ENCODE results near the gene RTN4IP1.

The RTN4IP1 gene, protein sequence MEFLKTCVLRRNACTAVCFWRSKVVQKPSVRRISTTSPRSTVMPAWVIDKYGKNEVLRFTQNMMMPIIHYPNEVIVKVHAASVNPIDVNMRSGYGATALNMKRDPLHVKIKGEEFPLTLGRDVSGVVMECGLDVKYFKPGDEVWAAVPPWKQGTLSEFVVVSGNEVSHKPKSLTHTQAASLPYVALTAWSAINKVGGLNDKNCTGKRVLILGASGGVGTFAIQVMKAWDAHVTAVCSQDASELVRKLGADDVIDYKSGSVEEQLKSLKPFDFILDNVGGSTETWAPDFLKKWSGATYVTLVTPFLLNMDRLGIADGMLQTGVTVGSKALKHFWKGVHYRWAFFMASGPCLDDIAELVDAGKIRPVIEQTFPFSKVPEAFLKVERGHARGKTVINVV

DNA sequence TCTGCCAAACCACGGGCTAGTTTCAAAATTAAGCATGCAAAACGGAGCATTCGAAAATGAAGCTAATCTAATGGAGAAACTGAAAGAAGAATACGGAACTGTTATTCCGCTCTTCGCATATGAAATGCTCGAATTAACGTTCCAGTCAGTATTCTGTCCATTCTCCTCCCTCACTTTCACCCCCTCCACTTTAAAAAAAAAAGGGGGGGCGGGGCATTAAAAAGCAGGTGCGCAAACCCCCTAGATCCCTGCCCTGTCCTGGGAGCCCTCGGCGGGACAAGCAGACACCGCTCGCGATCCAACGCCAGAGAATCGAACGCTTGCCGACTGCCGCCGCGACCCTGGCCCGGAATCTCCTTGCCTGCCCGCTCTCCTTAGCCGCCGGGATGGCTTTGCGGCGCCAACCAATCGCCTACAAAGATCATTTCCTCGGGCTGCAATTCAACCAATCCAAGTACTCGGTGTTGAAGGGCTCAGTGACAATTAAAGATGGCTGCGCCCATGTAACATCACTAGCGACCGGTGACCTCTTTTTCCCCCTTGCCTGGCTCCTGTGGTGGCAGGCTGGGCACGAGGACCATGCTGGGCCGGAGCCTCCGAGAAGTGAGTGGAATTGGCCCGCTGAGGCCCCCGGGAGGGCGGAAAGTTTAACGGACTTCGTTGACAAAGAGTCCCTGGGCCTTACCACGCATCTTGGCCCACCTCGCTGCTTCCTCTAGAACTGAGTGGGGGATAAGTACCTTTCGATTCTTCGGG is at the start of gene RTN4IP1, which contains the start of gene QRSL1:
RTN4IP1 (minus strand) TSS at position 396 of the 756 bp plus-strand sequence. CDS start 477 bp downstream, outside the sequence.
QRSL1 (plus strand) TSS at position 476 of the 756 bp plus-strand sequence; CDS start at position 580, 104 bp downstream.
- H3K27me3 Mint-ChIP-seq = no peaks in the 10 kb centered on the region

DNA sequence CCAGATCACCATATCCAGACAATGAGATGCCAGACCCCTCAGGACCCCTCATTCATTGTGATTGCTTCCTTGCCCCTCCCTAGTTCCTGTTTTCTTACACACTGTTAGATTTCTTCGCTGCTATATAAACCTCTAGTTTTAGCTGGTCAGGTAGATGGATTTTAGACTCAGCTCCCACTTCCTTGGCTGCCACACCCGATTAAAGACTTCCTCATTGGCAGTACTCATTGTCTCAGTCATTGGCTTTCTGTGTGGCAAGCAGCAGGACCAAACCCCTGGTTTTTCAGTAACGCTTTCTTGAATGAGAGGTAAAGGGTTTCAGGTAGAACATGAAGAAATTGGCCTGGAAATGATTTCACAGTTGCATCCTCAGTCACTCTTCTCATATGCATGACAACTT is 48.0 kb upstream of the RTN4IP1 start:
- DNase-seq (ENCODE audit: low spot score in 2 of 2) = no peak
- no peaks in the 10 kb centered on the region for H3K4me1 Mint-ChIP-seq
- H3K27me3 Mint-ChIP-seq = no peaks in the 10 kb centered on the region
- no peak for ATAC-seq (replicated peaks; ENCODE audit: extremely low read depth, poor library complexity, severe bottlenecking)
- H3K36me3 Mint-ChIP-seq (ENCODE audit: insufficient read depth) = no peaks in the 10 kb centered on the region
- no peak overlapping the region for H3K4me3 Mint-ChIP-seq
- H3K27ac Mint-ChIP-seq (ENCODE audit: low read depth) = no peak overlapping the region
- H3K9me3 Mint-ChIP-seq = no peaks in the 10 kb centered on the region

More for the DNA sequence above, at the start of gene RTN4IP1, which contains the start of gene QRSL1:
- Mint-ChIP-seq H3K4me1 (peaks cover 27% of the 10 kb centered on the region), H3K36me3 (ENCODE audit: insufficient read depth) (peaks cover 12% of the 10 kb centered on the region), H3K4me3 (peak within 1 kb of the TSS; percentile 97), H3K27ac (ENCODE audit: low read depth) (peak within 1 kb of the TSS; percentile 100), H3K9me3 (no peaks in the 10 kb centered on the region)
- DNase-seq (ENCODE audit: low spot score in 2 of 2) (peak; percentile 75 to 89), ATAC-seq (replicated peaks; ENCODE audit: extremely low read depth, poor library complexity, severe bottlenecking) (peak; percentile 95)

DNA sequence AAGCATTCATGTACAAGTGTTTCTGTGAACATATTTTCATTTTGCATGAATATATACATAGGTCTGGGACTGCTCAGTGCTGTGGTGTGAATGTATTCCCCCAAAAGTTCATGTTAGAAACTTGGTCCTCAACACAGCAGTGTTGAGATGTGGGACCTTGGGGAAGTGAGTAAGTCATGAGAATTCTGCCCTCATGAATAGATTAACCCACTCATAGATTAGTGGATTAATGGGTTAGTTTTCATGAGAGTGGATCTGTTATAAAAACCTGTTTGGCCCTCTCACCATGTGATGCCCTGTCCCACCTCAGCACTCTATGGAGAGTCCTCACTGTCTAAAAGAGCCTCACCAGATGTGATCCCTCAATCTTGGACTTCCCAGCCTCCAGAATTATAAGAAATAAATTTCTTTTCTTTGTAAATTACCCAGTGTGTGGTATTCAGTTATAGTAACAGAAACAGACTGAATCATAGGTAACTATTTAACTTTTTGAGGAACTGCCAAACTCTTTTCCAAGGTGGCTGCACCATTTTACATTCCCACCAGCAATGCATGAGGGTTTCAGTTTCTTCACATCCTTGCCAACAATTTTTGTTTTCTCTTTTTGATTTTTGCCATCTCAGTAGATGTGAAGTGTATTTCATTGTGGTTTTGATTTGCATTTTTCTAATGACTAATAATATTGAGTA is 45.4 kb upstream of the RTN4IP1 start:
- H3K4me1 Mint-ChIP-seq = no peaks in the 10 kb centered on the region
- DNase-seq (ENCODE audit: low spot score in 2 of 2) (no peak), ATAC-seq (replicated peaks; ENCODE audit: extremely low read depth, poor library complexity, severe bottlenecking) (no peak)
- no peak overlapping the region for H3K4me3 Mint-ChIP-seq
- no peak overlapping the region for H3K27ac Mint-ChIP-seq (ENCODE audit: low read depth)
- no peaks in the 10 kb centered on the region for H3K36me3 Mint-ChIP-seq (ENCODE audit: insufficient read depth)
- H3K9me3 Mint-ChIP-seq = no peaks in the 10 kb centered on the region
- H3K27me3 Mint-ChIP-seq = no peaks in the 10 kb centered on the region

DNA sequence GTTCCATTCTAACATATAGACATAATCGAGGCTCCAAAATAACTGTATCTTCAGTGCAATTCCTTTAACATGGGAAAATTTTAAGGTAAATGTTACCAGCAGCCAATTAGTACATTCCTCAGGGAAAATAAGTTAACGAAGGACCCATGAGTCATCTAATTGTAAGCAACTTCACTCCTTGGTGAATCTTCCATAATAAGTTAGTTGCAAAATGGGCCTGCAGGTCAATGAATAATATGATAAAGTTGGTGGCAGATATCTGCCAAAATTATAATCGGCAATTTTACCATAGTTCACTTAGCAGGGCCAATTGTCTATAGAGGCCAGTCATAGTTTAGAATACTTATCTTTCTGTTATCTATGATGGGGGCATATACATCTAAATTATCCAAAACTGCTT is 42.4 kb upstream of the RTN4IP1 start:
- Mint-ChIP-seq H3K27ac (ENCODE audit: low read depth) (no peak overlapping the region), H3K4me1 (no peaks in the 10 kb centered on the region), H3K4me3 (no peak overlapping the region), H3K36me3 (ENCODE audit: insufficient read depth) (no peaks in the 10 kb centered on the region), H3K27me3 (no peaks in the 10 kb centered on the region), H3K9me3 (no peaks in the 10 kb centered on the region)
- ATAC-seq (replicated peaks; ENCODE audit: extremely low read depth, poor library complexity, severe bottlenecking) (no peak), DNase-seq (ENCODE audit: low spot score in 2 of 2) (no peak)

DNA sequence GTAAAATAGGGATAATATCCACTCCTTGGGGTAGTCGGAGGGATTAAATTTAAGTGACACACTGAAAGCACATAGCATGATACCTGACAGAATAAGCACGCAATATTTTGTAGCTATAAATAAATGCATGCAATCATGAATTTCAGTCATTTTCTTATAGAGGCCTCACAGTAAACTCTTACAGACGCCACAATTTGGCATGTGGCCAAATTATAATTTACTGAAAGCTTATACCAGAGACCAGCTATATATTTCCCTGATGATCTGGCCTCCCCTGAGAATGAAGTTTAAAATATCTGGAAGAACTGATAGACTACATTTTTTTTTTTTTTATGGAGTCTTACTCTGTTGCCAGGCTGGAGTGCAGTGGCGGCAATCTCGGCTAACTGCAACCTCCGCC is 40.9 kb upstream of the RTN4IP1 start:
- no peaks in the 10 kb centered on the region for H3K36me3 Mint-ChIP-seq (ENCODE audit: insufficient read depth)
- no peak for ATAC-seq (replicated peaks; ENCODE audit: extremely low read depth, poor library complexity, severe bottlenecking)
- H3K4me3 Mint-ChIP-seq = no peak overlapping the region
- H3K4me1 Mint-ChIP-seq = no peaks in the 10 kb centered on the region
- DNase-seq (ENCODE audit: low spot score in 2 of 2) = no peak
- H3K27ac Mint-ChIP-seq (ENCODE audit: low read depth) = no peak overlapping the region
- no peaks in the 10 kb centered on the region for H3K27me3 Mint-ChIP-seq
- H3K9me3 Mint-ChIP-seq = no peaks in the 10 kb centered on the region

DNA sequence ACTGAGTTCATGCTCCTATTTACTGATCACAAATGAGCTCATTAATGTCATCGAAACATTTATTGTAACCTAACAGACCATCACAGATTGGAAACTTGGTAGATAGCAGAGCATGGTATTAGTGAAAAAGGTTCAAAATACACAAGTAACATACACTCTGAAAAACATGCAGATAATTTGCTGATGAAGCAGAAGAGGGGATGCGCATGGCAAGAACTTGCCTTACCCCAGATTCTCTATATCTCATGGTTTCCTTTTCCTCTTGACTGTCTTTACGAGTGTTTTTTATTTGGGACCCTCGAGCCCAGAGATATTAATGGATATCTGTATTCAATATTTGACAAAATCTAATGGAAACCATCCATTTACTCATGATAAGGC is 37.7 kb upstream of the RTN4IP1 start:
- H3K9me3 Mint-ChIP-seq = no peaks in the 10 kb centered on the region
- no peak overlapping the region for H3K27ac Mint-ChIP-seq (ENCODE audit: low read depth)
- H3K4me1 Mint-ChIP-seq = no peaks in the 10 kb centered on the region
- no peaks in the 10 kb centered on the region for H3K27me3 Mint-ChIP-seq
- no peak overlapping the region for H3K4me3 Mint-ChIP-seq
- ATAC-seq (replicated peaks; ENCODE audit: extremely low read depth, poor library complexity, severe bottlenecking) = no peak
- no peak for DNase-seq (ENCODE audit: low spot score in 2 of 2)
- H3K36me3 Mint-ChIP-seq (ENCODE audit: insufficient read depth) = peaks cover 10% of the 10 kb centered on the region

DNA sequence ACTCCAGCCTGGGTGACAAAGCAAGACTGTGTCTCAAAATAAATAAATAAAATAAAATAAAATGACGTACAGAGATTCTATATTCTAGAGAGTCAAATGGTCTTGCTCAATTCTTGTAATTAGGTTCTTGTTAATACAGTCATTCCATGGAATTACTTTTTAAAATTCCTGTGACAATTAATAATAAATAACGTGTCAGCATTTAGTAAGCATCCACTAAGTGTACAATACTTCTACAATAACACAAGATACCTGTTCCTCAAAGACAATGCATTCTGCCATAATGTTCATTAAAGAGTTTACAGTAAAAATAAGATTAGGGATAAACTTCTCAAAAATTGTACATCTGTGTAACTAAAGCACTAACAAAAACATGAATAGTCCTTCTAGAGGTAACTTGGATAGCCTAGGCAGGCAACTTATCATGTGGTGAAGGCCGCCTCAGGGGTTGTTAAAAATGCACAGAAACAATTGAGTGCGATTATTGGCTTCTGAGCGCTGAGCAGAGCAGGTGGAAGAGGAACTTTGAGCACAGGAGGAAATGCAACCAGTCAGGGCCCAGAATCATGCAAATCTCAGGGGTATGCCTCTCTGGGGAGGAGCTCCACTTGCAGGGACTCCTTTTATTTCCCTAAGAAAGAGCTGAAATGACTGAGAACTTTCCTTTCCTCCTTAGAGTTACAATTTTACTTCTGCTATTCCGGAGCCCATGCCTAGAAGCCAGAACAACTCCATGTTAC is 37.2 kb upstream of the RTN4IP1 start:
- Mint-ChIP-seq H3K4me1 (no peaks in the 10 kb centered on the region), H3K27me3 (no peaks in the 10 kb centered on the region), H3K9me3 (no peaks in the 10 kb centered on the region), H3K4me3 (no peak overlapping the region), H3K27ac (ENCODE audit: low read depth) (no peak overlapping the region), H3K36me3 (ENCODE audit: insufficient read depth) (peaks cover 10% of the 10 kb centered on the region)
- DNase-seq (ENCODE audit: low spot score in 2 of 2) (no peak), ATAC-seq (replicated peaks; ENCODE audit: extremely low read depth, poor library complexity, severe bottlenecking) (peak; percentile 32)

DNA sequence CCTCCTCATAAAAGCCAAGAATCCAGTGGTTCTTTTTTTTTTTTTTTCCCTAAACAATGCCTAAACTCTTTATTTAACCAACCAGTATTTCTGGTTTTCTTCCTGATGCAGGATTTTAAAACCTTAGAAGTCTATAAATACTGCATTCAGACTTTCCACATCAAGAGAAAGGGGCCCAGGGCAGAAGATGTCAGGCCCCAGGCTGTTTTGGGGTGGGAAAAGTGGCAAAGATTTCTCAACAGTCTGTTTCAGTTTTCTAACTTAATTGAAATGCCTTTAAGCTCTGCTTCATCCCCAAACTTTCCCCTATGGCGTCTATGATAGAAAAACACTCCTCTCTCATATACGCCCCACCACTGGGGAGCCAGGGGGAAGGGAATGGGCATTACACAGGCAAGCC is 33.2 kb upstream of the RTN4IP1 start:
- no peaks in the 10 kb centered on the region for H3K9me3 Mint-ChIP-seq
- ATAC-seq (replicated peaks; ENCODE audit: extremely low read depth, poor library complexity, severe bottlenecking) = no peak
- no peak overlapping the region for H3K27ac Mint-ChIP-seq (ENCODE audit: low read depth)
- H3K4me3 Mint-ChIP-seq = no peak overlapping the region
- no peak for DNase-seq (ENCODE audit: low spot score in 2 of 2)
- no peaks in the 10 kb centered on the region for H3K27me3 Mint-ChIP-seq
- no peaks in the 10 kb centered on the region for H3K4me1 Mint-ChIP-seq
- H3K36me3 Mint-ChIP-seq (ENCODE audit: insufficient read depth) = peaks cover 19% of the 10 kb centered on the region

DNA sequence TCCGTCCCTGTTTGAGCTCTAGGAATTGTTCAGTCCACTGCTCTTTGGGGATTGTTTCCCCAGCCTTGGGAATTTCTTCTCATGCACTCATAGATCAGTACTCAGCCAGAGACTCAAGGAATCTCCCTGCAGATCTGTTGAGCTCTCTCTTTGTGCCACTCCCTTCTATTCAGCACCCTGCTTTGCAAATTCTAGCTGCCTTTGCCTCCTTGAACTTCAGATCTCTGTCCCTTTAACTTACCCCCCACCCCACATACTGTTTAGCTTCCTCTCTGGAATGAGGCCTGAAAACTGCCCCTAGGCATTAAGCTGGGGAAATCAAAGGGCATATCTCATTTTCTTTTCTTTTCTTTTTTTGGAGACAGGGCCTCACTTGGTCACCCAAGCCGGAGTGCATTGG is 30.6 kb upstream of the RTN4IP1 start:
- DNase-seq (ENCODE audit: low spot score in 2 of 2) (no peak), ATAC-seq (replicated peaks; ENCODE audit: extremely low read depth, poor library complexity, severe bottlenecking) (no peak)
- H3K4me1 Mint-ChIP-seq = no peaks in the 10 kb centered on the region
- no peaks in the 10 kb centered on the region for H3K27me3 Mint-ChIP-seq
- H3K4me3 Mint-ChIP-seq = no peak overlapping the region
- peaks cover 24% of the 10 kb centered on the region for H3K36me3 Mint-ChIP-seq (ENCODE audit: insufficient read depth)
- no peaks in the 10 kb centered on the region for H3K9me3 Mint-ChIP-seq
- H3K27ac Mint-ChIP-seq (ENCODE audit: low read depth) = no peak overlapping the region

DNA sequence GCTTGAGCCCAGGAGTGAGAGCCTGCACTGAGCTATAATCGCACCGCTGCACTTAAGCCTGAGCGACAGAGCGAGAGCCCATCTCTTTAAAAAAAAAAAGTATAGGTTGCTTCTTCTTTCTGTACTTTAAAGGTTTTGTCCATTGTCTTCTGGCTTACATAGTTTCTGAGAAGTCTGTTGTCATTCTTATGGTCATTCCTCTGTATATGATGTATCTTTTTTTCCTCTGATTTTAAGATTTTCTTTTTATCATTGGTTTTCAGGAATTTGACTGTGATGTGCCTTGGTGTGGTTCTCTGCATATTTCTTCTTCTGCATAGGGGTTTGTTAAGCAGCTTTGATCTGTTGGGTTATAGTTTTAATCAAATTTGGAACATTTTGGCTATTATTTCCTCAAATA is 29.2 kb upstream of the RTN4IP1 start:
- no peaks in the 10 kb centered on the region for H3K27me3 Mint-ChIP-seq
- ATAC-seq (replicated peaks; ENCODE audit: extremely low read depth, poor library complexity, severe bottlenecking) = no peak
- H3K27ac Mint-ChIP-seq (ENCODE audit: low read depth) = no peak overlapping the region
- H3K4me3 Mint-ChIP-seq = no peak overlapping the region
- H3K36me3 Mint-ChIP-seq (ENCODE audit: insufficient read depth) = peaks cover 26% of the 10 kb centered on the region
- no peaks in the 10 kb centered on the region for H3K9me3 Mint-ChIP-seq
- DNase-seq (ENCODE audit: low spot score in 2 of 2) = no peak
- no peaks in the 10 kb centered on the region for H3K4me1 Mint-ChIP-seq

DNA sequence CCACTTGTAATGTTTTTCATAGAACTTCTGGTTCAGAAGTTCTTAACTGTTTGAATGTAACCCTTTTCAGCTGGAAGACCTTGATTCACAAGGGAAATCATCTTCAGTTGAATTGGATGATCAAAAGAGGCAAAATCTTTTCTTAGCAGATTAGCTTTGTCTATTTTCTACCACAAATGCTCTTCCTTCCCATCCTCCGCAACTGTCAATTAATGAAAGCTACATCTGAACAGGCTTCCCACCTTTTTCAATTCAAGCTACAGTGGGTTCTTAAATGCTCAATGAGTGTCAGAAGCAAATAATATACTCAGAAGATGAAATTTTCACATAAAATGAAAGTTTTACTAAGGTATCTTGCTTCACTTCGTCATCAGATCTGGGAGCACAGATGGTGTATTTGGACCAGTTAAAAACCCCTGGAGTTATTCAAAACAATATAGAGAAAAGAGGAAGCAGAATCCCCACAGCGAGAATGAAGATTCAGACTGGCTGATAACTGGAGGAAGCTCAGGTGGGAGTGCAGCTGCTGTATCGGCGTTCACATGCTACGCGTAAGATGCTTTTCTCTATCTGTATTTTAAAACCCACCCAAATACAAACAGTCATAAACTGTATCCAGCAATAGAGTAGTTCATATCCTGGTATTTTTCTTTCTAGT is 19.5 kb upstream of the RTN4IP1 start:
- no peak for ATAC-seq (replicated peaks; ENCODE audit: extremely low read depth, poor library complexity, severe bottlenecking)
- Mint-ChIP-seq H3K4me3 (no peak overlapping the region), H3K36me3 (ENCODE audit: insufficient read depth) (peaks cover 47% of the 10 kb centered on the region), H3K27ac (ENCODE audit: low read depth) (no peak overlapping the region), H3K27me3 (no peaks in the 10 kb centered on the region), H3K9me3 (no peaks in the 10 kb centered on the region), H3K4me1 (no peaks in the 10 kb centered on the region)
- no peak for DNase-seq (ENCODE audit: low spot score in 2 of 2)

DNA sequence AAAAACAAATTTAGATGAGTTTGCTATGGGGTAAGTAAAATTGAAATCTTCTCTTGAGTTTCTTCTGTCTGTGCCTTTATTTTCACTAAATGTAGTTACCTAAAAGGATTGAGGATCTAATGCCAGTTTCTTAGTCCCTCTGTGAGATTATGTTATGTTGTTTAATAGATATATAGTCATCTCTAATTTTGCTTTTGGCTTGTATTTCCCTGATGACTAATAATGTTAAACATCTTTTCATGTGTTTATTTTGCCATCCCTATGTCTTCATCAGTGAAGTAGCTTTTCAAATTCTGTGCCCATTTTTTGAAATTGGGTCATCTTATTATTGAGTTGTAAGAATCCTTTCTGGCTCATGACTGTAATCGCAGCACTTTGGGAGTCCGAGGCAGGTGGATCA is 13.8 kb upstream of the RTN4IP1 start:
- H3K4me3 Mint-ChIP-seq = no peak overlapping the region
- peaks cover 42% of the 10 kb centered on the region for H3K36me3 Mint-ChIP-seq (ENCODE audit: insufficient read depth)
- H3K27me3 Mint-ChIP-seq = no peaks in the 10 kb centered on the region
- DNase-seq (ENCODE audit: low spot score in 2 of 2) (no peak), ATAC-seq (replicated peaks; ENCODE audit: extremely low read depth, poor library complexity, severe bottlenecking) (no peak)
- no peaks in the 10 kb centered on the region for H3K9me3 Mint-ChIP-seq
- H3K4me1 Mint-ChIP-seq = peaks cover 13% of the 10 kb centered on the region
- no peak overlapping the region for H3K27ac Mint-ChIP-seq (ENCODE audit: low read depth)

Data from central memory CD8-positive, alpha-beta T cell (primary cell).